ENCODE results near the gene CSNK2A3.

Gene CSNK2A3

DNA sequence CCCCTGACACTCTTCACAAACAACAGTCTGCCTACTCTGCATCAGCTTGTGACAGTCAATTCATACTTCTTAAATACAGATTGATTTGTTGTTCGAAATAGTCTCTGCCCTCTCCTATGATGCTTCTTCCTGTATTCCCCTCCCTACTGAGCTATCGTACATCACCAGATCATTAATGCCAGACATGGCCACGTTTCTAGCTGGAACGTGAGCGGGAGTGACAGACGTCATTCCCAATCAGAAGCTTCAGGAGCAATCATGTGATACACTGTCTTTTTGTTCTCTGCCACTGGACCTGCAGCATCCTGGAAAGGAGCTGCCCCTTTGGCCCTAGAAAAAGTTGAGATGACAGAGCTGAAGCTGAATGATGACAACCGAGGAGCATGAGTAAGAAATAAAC lies 48.5 kb downstream of the CSNK2A3 start:
- TF ChIP-seq, protein P1, sequence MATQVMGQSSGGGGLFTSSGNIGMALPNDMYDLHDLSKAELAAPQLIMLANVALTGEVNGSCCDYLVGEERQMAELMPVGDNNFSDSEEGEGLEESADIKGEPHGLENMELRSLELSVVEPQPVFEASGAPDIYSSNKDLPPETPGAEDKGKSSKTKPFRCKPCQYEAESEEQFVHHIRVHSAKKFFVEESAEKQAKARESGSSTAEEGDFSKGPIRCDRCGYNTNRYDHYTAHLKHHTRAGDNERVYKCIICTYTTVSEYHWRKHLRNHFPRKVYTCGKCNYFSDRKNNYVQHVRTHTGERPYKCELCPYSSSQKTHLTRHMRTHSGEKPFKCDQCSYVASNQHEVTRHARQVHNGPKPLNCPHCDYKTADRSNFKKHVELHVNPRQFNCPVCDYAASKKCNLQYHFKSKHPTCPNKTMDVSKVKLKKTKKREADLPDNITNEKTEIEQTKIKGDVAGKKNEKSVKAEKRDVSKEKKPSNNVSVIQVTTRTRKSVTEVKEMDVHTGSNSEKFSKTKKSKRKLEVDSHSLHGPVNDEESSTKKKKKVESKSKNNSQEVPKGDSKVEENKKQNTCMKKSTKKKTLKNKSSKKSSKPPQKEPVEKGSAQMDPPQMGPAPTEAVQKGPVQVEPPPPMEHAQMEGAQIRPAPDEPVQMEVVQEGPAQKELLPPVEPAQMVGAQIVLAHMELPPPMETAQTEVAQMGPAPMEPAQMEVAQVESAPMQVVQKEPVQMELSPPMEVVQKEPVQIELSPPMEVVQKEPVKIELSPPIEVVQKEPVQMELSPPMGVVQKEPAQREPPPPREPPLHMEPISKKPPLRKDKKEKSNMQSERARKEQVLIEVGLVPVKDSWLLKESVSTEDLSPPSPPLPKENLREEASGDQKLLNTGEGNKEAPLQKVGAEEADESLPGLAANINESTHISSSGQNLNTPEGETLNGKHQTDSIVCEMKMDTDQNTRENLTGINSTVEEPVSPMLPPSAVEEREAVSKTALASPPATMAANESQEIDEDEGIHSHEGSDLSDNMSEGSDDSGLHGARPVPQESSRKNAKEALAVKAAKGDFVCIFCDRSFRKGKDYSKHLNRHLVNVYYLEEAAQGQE (IDR thresholded peaks at IDR 0.05; ENCODE audit: insufficient read depth in 1 of 2, low read depth in 2 of 2, low read length in 2 of 2), result no peak
- TF ChIP-seq SIN3A (IDR thresholded peaks at IDR 0.05; ENCODE audit: borderline replicate concordance, insufficient read depth, low read length), result no peak
- TF ChIP-seq POLR2AphosphoS5 (IDR thresholded peaks at IDR 0.05; ENCODE audit: low read depth, low read length), result no peak
- no peak for TF ChIP-seq FOXP2 (optimal IDR thresholded peaks at IDR 0.05; ENCODE audit: borderline replicate concordance, extremely low read depth, extremely low read length, insufficient read depth)
- TF ChIP-seq TAF1 (IDR thresholded peaks at IDR 0.05; ENCODE audit: borderline replicate concordance, insufficient read depth, low read length), result no peak

DNA sequence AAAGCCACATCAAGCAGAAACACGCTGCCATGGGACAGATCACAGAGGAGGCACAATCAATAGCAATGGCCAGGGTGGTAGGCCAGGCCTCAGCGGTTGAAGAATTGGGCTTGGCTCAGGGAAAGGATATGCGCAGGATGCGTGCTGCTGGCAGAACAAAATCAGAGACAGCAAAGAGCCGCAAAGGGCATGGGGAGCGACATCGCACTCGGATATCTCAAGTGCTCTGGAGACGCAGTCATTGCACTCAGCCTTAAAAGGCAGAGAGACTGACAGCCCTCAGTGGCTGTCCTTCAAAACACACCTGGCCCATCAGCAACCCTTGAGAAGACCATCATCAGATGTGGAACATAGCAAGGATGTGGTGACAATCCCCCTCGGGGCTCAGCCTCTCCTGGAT lies 50.5 kb downstream of the CSNK2A3 start:
- TF ChIP-seq, protein P1 (IDR thresholded peaks at IDR 0.05; ENCODE audit: insufficient read depth in 1 of 2, low read depth in 2 of 2, low read length in 2 of 2), result no peak
